Osteocyte (in vitro differentiated cells): ENCODE data around the gene CDCA8. TPM values are rescaled to one million over a fixed set of nuclear protein-coding genes. Genes with fewer than 3 reads are reported as not detected.

Experiments
- DNase-seq: peaks from one replicate; pipeline ENCODE4 v3.0.0; 2021; ENCODE audit warnings: mixed read lengths; ENCODE audit not compliant: unreplicated experiment; ENCODE audit errors: extremely low spot score
- H3K27ac Mint-ChIP-seq: one replicate; pipeline ENCODE4 v1.8.0; 2021; ENCODE audit warnings: mild to moderate bottlenecking, mixed read lengths; ENCODE audit not compliant: unreplicated experiment
- H3K27me3 Mint-ChIP-seq: one replicate; pipeline ENCODE4 v1.8.0; 2021; ENCODE audit warnings: mixed read lengths; ENCODE audit not compliant: unreplicated experiment
- H3K36me3 Mint-ChIP-seq: one replicate; pipeline ENCODE4 v1.8.0; 2021; ENCODE audit warnings: mixed read lengths; ENCODE audit not compliant: unreplicated experiment
- H3K4me1 Mint-ChIP-seq: one replicate; pipeline ENCODE4 v1.8.0; 2021; ENCODE audit warnings: mixed read lengths; ENCODE audit not compliant: unreplicated experiment
- H3K4me3 Mint-ChIP-seq: one replicate; pipeline ENCODE4 v1.8.0; 2021; ENCODE audit warnings: mild to moderate bottlenecking, moderate library complexity, mixed read lengths; ENCODE audit not compliant: unreplicated experiment
- H3K9me3 Mint-ChIP-seq: one replicate; pipeline ENCODE4 v1.8.0; 2021; ENCODE audit warnings: mixed read lengths; ENCODE audit not compliant: unreplicated experiment
- total RNA-seq: library from RNA; stranded (reverse); gene quantifications from 2 replicates; pipeline ENCODE4 v1.2.1, GENCODE V29; 2021
- TF ChIP-seq, protein P1 (sequence below): fragments of 200-600 bp; sonication (generic); IDR thresholded peaks from 2 replicates; pipeline ENCODE4 v1.5.0; 2021; ENCODE audit warnings: antibody characterized with exemption, mild to moderate bottlenecking, moderate library complexity

The CDCA8 gene
- total RNA-seq, 1 donor from 2014 or later, result 7.6 TPM

GRCh38 chr1:37672136-37672870 is 20.0 kb upstream of the CDCA8 start:
- TF ChIP-seq, protein P1, sequence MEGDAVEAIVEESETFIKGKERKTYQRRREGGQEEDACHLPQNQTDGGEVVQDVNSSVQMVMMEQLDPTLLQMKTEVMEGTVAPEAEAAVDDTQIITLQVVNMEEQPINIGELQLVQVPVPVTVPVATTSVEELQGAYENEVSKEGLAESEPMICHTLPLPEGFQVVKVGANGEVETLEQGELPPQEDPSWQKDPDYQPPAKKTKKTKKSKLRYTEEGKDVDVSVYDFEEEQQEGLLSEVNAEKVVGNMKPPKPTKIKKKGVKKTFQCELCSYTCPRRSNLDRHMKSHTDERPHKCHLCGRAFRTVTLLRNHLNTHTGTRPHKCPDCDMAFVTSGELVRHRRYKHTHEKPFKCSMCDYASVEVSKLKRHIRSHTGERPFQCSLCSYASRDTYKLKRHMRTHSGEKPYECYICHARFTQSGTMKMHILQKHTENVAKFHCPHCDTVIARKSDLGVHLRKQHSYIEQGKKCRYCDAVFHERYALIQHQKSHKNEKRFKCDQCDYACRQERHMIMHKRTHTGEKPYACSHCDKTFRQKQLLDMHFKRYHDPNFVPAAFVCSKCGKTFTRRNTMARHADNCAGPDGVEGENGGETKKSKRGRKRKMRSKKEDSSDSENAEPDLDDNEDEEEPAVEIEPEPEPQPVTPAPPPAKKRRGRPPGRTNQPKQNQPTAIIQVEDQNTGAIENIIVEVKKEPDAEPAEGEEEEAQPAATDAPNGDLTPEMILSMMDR, result no peak
- peaks cover 24% of the 10 kb centered on the region for H3K27me3 Mint-ChIP-seq
- no peaks in the 10 kb centered on the region for H3K9me3 Mint-ChIP-seq
- no peak overlapping the region for H3K27ac Mint-ChIP-seq
- H3K4me3 Mint-ChIP-seq, result no peak overlapping the region
- no peaks in the 10 kb centered on the region for H3K36me3 Mint-ChIP-seq
- H3K4me1 Mint-ChIP-seq, result no peaks in the 10 kb centered on the region
- DNase-seq, result no peak

DNA sequence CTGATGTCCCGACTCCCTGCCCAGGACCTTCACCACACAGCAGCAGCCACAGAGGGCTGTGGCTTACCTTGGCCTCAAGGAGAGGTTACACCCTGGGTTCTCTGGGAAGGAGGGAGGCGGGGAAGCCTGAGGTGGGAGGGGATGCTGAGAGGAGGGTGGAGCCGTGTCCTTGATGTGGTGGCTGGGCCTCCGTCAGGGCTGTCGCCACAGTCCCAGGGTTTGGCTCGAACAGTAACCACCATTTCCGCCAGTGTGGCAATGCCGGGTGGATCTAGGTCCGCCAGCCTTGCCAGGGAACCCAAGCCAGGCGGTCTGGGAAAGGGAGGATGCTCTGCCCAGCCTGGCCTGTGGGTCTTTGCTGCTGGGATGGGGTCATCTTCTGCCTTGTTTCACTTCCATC is 18.4 kb upstream of the CDCA8 start:
- H3K4me3 Mint-ChIP-seq, result no peak overlapping the region
- H3K36me3 Mint-ChIP-seq, result peaks cover under 1% of the 10 kb centered on the region
- H3K27me3 Mint-ChIP-seq, result peaks cover 19% of the 10 kb centered on the region
- TF ChIP-seq, protein P1, result no peak
- no peak overlapping the region for H3K27ac Mint-ChIP-seq
- no peak for DNase-seq
- no peaks in the 10 kb centered on the region for H3K9me3 Mint-ChIP-seq
- no peaks in the 10 kb centered on the region for H3K4me1 Mint-ChIP-seq

- DNase-seq, result no peak
- Mint-ChIP-seq H3K27me3 (peaks cover 14% of the 10 kb centered on the region), H3K4me3 (no peak overlapping the region)
These were observed 15.8 kb upstream of the CDCA8 start for GRCh38 chr1:37676281-37677142.

DNA sequence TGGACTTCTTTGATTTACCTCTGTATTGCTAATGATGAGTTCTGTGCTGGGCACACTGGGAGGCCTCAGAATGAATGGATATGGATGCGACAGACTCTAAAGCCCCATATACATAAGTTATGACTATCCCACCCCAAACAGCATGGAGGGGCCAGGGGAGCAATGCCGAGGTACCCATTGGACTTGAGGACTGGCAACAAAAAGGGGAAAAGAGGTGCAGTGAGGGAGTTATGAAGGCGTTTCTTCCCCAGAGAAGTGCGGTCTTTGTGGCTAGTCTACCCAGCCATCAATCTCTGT is 15.2 kb upstream of the CDCA8 start:
- Mint-ChIP-seq H3K9me3 (no peaks in the 10 kb centered on the region), H3K27ac (no peak overlapping the region), H3K4me3 (no peak overlapping the region), H3K27me3 (peaks cover 10% of the 10 kb centered on the region), H3K4me1 (no peaks in the 10 kb centered on the region), H3K36me3 (peaks cover 13% of the 10 kb centered on the region)
- TF ChIP-seq, protein P1, result no peak
- DNase-seq, result no peak

More at GRCh38 chr1:37676281-37677142, 15.8 kb upstream of the CDCA8 start:
- no peaks in the 10 kb centered on the region for H3K4me1 Mint-ChIP-seq
- H3K9me3 Mint-ChIP-seq, result no peaks in the 10 kb centered on the region
- H3K36me3 Mint-ChIP-seq, result peaks cover 12% of the 10 kb centered on the region
- H3K27ac Mint-ChIP-seq, result no peak overlapping the region
- TF ChIP-seq, protein P1, result no peak

GRCh38 chr1:37677808-37678207 is 14.5 kb upstream of the CDCA8 start:
- Mint-ChIP-seq H3K27ac (no peak overlapping the region), H3K27me3 (peaks cover 5% of the 10 kb centered on the region), H3K9me3 (no peaks in the 10 kb centered on the region), H3K4me3 (no peak overlapping the region), H3K36me3 (peaks cover 19% of the 10 kb centered on the region), H3K4me1 (peaks cover 2% of the 10 kb centered on the region)
- TF ChIP-seq, protein P1, result no peak
- no peak for DNase-seq
